CD14-positive monocyte (primary cell): ENCODE measurements around the gene CLDN1. TPM values are rescaled to one million over a fixed set of nuclear protein-coding genes. Genes with fewer than 3 reads are reported as not detected.

Experiments
- DNase-seq, 3 donors: peaks; one replicate each; pipeline ENCODE4 v3.0.0-alpha.2; 2011 to 2022
- H2AFZ ChIP-seq: 2 replicates; pipeline ENCODE4 v1.6.0; 2012; ENCODE audit warnings: mild to moderate bottlenecking, low read depth, low read length, inconsistent platforms; ENCODE audit not compliant: insufficient read depth, poor library complexity, severe bottlenecking
- H3K27ac ChIP-seq, 2 donors: 1 replicate in 1 of 2; 2 replicates in 1 of 2; pipeline ENCODE4 v1.5.1; 2012 to 2013; ENCODE audit warnings: low read length in 2 of 2, control low read depth in 1 of 2, inconsistent platforms in 1 of 2, low read depth in 1 of 2, mild to moderate bottlenecking in 1 of 2
- H3K27me3 ChIP-seq, 2 donors: one replicate each; pipeline versions ENCODE4 v1.6.0 to v1.6.1; 2011 to 2013; ENCODE audit warnings: low read length in 2 of 2; ENCODE audit not compliant: control insufficient read depth in 2 of 2, insufficient read depth in 2 of 2
- H3K36me3 ChIP-seq, 2 donors: replicated peaks in 1 of 2; 1 replicate in 1 of 2; 2 replicates in 1 of 2; pipeline versions ENCODE4 v1.5.1 to v1.6.1; 2012 to 2013; ENCODE audit warnings: low read length in 2 of 2, control low read depth in 1 of 2, inconsistent platforms in 1 of 2, mild to moderate bottlenecking in 1 of 2; ENCODE audit not compliant: insufficient read depth in 2 of 2, control insufficient read depth in 1 of 2
- H3K4me1 ChIP-seq, 2 donors: 1 replicate in 1 of 2; 2 replicates in 1 of 2; pipeline versions ENCODE4 v1.5.1 to v1.6.1; 2012 to 2013; ENCODE audit warnings: low read length in 2 of 2, control low read depth in 1 of 2, inconsistent platforms in 1 of 2, mild to moderate bottlenecking in 1 of 2, moderate library complexity in 1 of 2; ENCODE audit not compliant: insufficient read depth in 2 of 2, control insufficient read depth in 1 of 2
- H3K4me2 ChIP-seq: replicated peaks from 2 replicates; pipeline ENCODE3; 2012; ENCODE audit warnings: low read length, moderate library complexity, mild to moderate bottlenecking; ENCODE audit not compliant: poor library complexity, severe bottlenecking; ENCODE audit errors: extremely low read depth
- H3K4me3 ChIP-seq, 3 experiments: fragments of 200-600 bp in 1 of 3; sonication (generic) in 1 of 3; replicated peaks in 1 of 3; 1 replicate in 2 of 3; 2 replicates in 1 of 3; pipeline ENCODE4 v1.5.1; 2011 to 2013; ENCODE audit warnings: low read length in 3 of 3, mild to moderate bottlenecking in 3 of 3, control low read depth in 2 of 3, low read depth in 2 of 3, inconsistent platforms in 1 of 3, moderate library complexity in 1 of 3
- H3K79me2 ChIP-seq: 2 replicates; pipeline ENCODE4 v1.6.0; 2012; ENCODE audit warnings: mild to moderate bottlenecking, control low read depth, inconsistent platforms, low read length, moderate library complexity; ENCODE audit not compliant: insufficient read depth
- H3K9ac ChIP-seq: 2 replicates; pipeline ENCODE4 v1.6.0; 2017; ENCODE audit warnings: low read length, mild to moderate bottlenecking; ENCODE audit not compliant: insufficient read depth, poor library complexity, severe bottlenecking
- H3K9me3 ChIP-seq, 2 donors: replicated peaks in 1 of 2; 1 replicate in 1 of 2; 2 replicates in 1 of 2; pipeline versions ENCODE4 v1.5.1 to v1.6.1; 2012 to 2013; ENCODE audit warnings: low read length in 2 of 2, control low read depth in 1 of 2; ENCODE audit not compliant: control insufficient read depth in 1 of 2, insufficient read depth in 1 of 2
- H4K20me1 ChIP-seq: 2 replicates; pipeline ENCODE4 v1.6.0; 2012; ENCODE audit warnings: mild to moderate bottlenecking, low read length, control low read depth, moderate library complexity; ENCODE audit not compliant: insufficient read depth
- H3K27ac Mint-ChIP-seq, 7 donors: one replicate each; pipeline ENCODE4 v1.8.0; 2020; ENCODE audit warnings: mild to moderate bottlenecking in 7 of 7, mixed read lengths in 7 of 7, moderate library complexity in 6 of 7, inconsistent platforms in 2 of 7
- H3K27me3 Mint-ChIP-seq, 3 donors: one replicate each; pipeline ENCODE4 v1.8.0; 2021 to 2022; ENCODE audit warnings: low read depth in 3 of 3, mild to moderate bottlenecking in 3 of 3, mixed read lengths in 3 of 3, moderate library complexity in 3 of 3, inconsistent platforms in 1 of 3
- H3K36me3 Mint-ChIP-seq, 2 donors: one replicate each; pipeline ENCODE4 v1.8.0; 2020; ENCODE audit warnings: mixed read lengths in 2 of 2, inconsistent platforms in 1 of 2, mild to moderate bottlenecking in 1 of 2
- H3K4me1 Mint-ChIP-seq: one replicate; pipeline ENCODE4 v1.8.0; 2020; ENCODE audit warnings: mild to moderate bottlenecking, mixed read lengths
- H3K4me3 Mint-ChIP-seq, 2 donors: one replicate each; pipeline ENCODE4 v1.8.0; 2020; ENCODE audit warnings: mild to moderate bottlenecking in 2 of 2, mixed read lengths in 2 of 2, moderate library complexity in 1 of 2
- H3K9me3 Mint-ChIP-seq, 7 donors: one replicate each; pipeline ENCODE4 v1.8.0; 2020 to 2022; ENCODE audit warnings: mixed read lengths in 7 of 7, mild to moderate bottlenecking in 6 of 7, moderate library complexity in 6 of 7, inconsistent platforms in 2 of 7
- CTCF ChIP-seq: fragments of 200-600 bp; IDR thresholded peaks from one replicate; pipeline ENCODE4 v1.8.0; 2022; ENCODE audit warnings: antibody characterized with exemption, mild to moderate bottlenecking
- whole genome bisulfite sequencing: methylation state at CpG from one replicate; pipeline ENCODE4 v1.1.5; 2013; ENCODE audit warnings: missing lambda C conversion rate; ENCODE audit not compliant: insufficient coverage; 5-methylcytosine and 5-hydroxymethylcytosine counted together
- intact Hi-C, 2 donors: fragments of 100-400 bp; cut with micrococcal nuclease; formaldehyde crosslinking; loops; one replicate each; pipeline versions ENCODE4 v1.15.0 to v1.15.1; 2023
- polyA plus RNA-seq, 3 donors: library from polyadenylated mRNA; depleted of rRNA in 1 of 3; unstranded in 2 of 3; stranded (reverse) in 1 of 3; fragments of 300-500 nt in 2 of 3; fragments of >200 nt in 1 of 3; fragmentation: Illumina TruSeq in 2 of 3; gene quantifications; 1 replicate in 2 of 3; 2 replicates in 1 of 3; pipeline ENCODE4 v1.2.3, GENCODE V29; 2012 to 2021

Gene CLDN1
- polyA plus RNA-seq, 3 donors = not detected

DNA sequence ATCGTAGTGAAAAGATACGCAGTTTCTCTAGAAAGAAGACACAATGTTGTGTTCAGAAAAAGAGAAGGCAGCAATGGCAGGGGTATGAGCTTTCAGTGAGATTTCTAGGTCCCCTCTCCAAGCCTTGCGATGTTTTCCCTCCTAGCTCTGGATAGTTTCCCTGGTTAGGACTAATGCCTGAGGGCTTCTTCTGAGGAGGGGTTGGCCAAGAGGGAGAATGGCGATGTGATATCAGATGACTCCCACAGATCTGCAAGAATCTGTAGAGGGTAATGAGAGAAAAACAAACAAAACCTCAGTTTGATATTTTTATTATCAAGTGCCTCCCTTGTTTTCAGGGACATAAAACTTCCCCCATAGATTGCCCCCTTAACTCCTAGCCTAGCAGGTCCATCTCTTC lies 4.1 kb upstream of the CLDN1 start:
- Histone ChIP-seq H2AFZ (no peak overlapping the region), H4K20me1 (no peaks in the 10 kb centered on the region), H3K27me3 (peaks cover 8 to 28% of the 10 kb centered on the region in 2 donors), H3K9ac (no peak overlapping the region), H3K27ac (no peak overlapping the region), H3K79me2 (no peaks in the 10 kb centered on the region), H3K4me3 (no peak overlapping the region), H3K36me3 (no peaks in the 10 kb centered on the region), H3K4me1 (peaks cover 15 to 17% of the 10 kb centered on the region in 2 donors), H3K4me2 (no peak overlapping the region), H3K9me3 (no peaks in the 10 kb centered on the region)
- H3K27ac Mint-ChIP-seq = no peak overlapping the region
- 92% methylated on average over 2 of the region's 4 CpGs for WGBS
- no peaks in the 10 kb centered on the region for H3K36me3 Mint-ChIP-seq
- peaks cover 18% of the 10 kb centered on the region for H3K4me1 Mint-ChIP-seq
- no peak overlapping the region for H3K4me3 Mint-ChIP-seq
- DNase-seq = no peak
- intact Hi-C loops = loop anchor here (10.0 kb wide), 2 partner anchors 102 to 362 kb away; no protein-coding TSS in a partner anchor
- no peak for TF ChIP-seq CTCF
- H3K9me3 Mint-ChIP-seq = no peaks in the 10 kb centered on the region
- H3K27me3 Mint-ChIP-seq = peaks cover 18 to 33% (median 28%) of the 10 kb centered on the region in 3 donors

GRCh38 chr3:190325923-190326322 lies 3.7 kb upstream of the CLDN1 start:
- H3K9ac ChIP-seq = no peak overlapping the region
- no peaks in the 10 kb centered on the region for H4K20me1 ChIP-seq
- no peak overlapping the region for H3K4me3 ChIP-seq
- peaks cover 13 to 32% of the 10 kb centered on the region in 2 donors for H3K27me3 ChIP-seq
- Mint-ChIP-seq H3K9me3 (no peaks in the 10 kb centered on the region), H3K27me3 (peaks cover 22 to 36% (median 32%) of the 10 kb centered on the region in 3 donors), H3K4me3 (no peak overlapping the region), H3K27ac (no peak overlapping the region), H3K36me3 (no peaks in the 10 kb centered on the region), H3K4me1 (peaks cover 18% of the 10 kb centered on the region)
- intact Hi-C loops = loop anchor here (10.0 kb wide), 2 partner anchors 101 to 361 kb away; no protein-coding TSS in a partner anchor
- peaks cover 15 to 17% of the 10 kb centered on the region in 2 donors for H3K4me1 ChIP-seq
- TF ChIP-seq CTCF = no peak
- H3K79me2 ChIP-seq = no peaks in the 10 kb centered on the region
- no peak overlapping the region for H3K27ac ChIP-seq
- DNase-seq = no peak
- WGBS = 100% methylated on average over 1 of the region's 1 CpG
- no peaks in the 10 kb centered on the region for H3K36me3 ChIP-seq
- no peak overlapping the region for H2AFZ ChIP-seq
- H3K4me2 ChIP-seq = no peak overlapping the region
- no peaks in the 10 kb centered on the region for H3K9me3 ChIP-seq
